Measurements from ENCODE around the gene LPP. TPM values are rescaled to one million over a fixed set of nuclear protein-coding genes. Genes with fewer than 3 reads are reported as not detected.

Gene LPP
- total RNA-seq, 4 donors from 2014 or later: 141 to 248 (median 185) TPM

GRCh38 chr3:188578576-188579363 lies 424.8 kb downstream of the LPP start:
- TF ChIP-seq CTCF (IDR thresholded peaks at IDR 0.05; ENCODE audit: low read depth): no peak

GRCh38 chr3:188580223-188580622 lies 426.3 kb downstream of the LPP start:
- no peak for TF ChIP-seq CTCF (IDR thresholded peaks at IDR 0.05; ENCODE audit: low read depth)

- TF ChIP-seq CTCF (IDR thresholded peaks at IDR 0.05; ENCODE audit: low read depth): no peak
These were observed 426.7 kb downstream of the LPP start for GRCh38 chr3:188580659-188581058.

GRCh38 chr3:188581365-188581764 lies 427.4 kb downstream of the LPP start:
- TF ChIP-seq CTCF (IDR thresholded peaks at IDR 0.05; ENCODE audit: low read depth): no peak

GRCh38 chr3:188581792-188582191 lies 427.8 kb downstream of the LPP start:
- TF ChIP-seq CTCF (IDR thresholded peaks at IDR 0.05; ENCODE audit: low read depth): no peak

GRCh38 chr3:188583341-188584161 lies 429.6 kb downstream of the LPP start:
- TF ChIP-seq CTCF (IDR thresholded peaks at IDR 0.05; ENCODE audit: low read depth): no peak

GRCh38 chr3:188584162-188584529 lies 430.2 kb downstream of the LPP start:
- no peak for TF ChIP-seq CTCF (IDR thresholded peaks at IDR 0.05; ENCODE audit: low read depth)
